Activated CD8-positive, alpha-beta memory T cell treated with anti-CD3 and anti-CD28 coated beads, Interleukin-2, amount 10 ng/mL, durations not matched to agents 7 days and 5 days (primary cell): ENCODE results near the gene HERC3. TPM values are rescaled to one million over a fixed set of nuclear protein-coding genes. Genes with fewer than 3 reads are reported as not detected.

Source experiments
- ATAC-seq: fragments of 150-1000 bp; cut with Tn5 transposase; one replicate; pipeline ENCODE4 v1.10.0; 2021; ENCODE audit warnings: moderate library complexity
- CTCF ChIA-PET: fragments of 350-600 bp; sonication (Branson Sonifier 250); formaldehyde crosslinking; loops from one replicate; lab custom pipeline; 2021; ENCODE audit warnings: antibody characterized with exemption; lab: Charles Lee
- DNase-seq: peaks from one replicate; pipeline ENCODE4 v3.0.0-alpha.2; 2020
- H3K27ac Mint-ChIP-seq: one replicate; pipeline ENCODE4 v1.8.0; 2021; ENCODE audit warnings: mild to moderate bottlenecking, mixed read lengths
- H3K27me3 Mint-ChIP-seq: one replicate; pipeline ENCODE4 v1.8.0; 2021; ENCODE audit warnings: mixed read lengths
- H3K36me3 Mint-ChIP-seq: one replicate; pipeline ENCODE4 v1.8.0; 2021; ENCODE audit warnings: mild to moderate bottlenecking, mixed read lengths
- H3K4me1 Mint-ChIP-seq: one replicate; pipeline ENCODE4 v1.8.0; 2021; ENCODE audit warnings: mixed read lengths
- H3K4me3 Mint-ChIP-seq: one replicate; pipeline ENCODE4 v1.8.0; 2021; ENCODE audit warnings: mild to moderate bottlenecking, moderate library complexity, mixed read lengths
- H3K9me3 Mint-ChIP-seq: one replicate; pipeline ENCODE4 v1.8.0; 2022; ENCODE audit warnings: low read depth, mixed read lengths
- total RNA-seq, 2 experiments: library from RNA; stranded (reverse); gene quantifications; one replicate each; pipeline ENCODE4 v1.2.3, GENCODE V29; 2021

HERC3 gene
- total RNA-seq, 2 experiments from 2014 or later = 21.3 to 24.9 TPM

- no peak for DNase-seq
- Mint-ChIP-seq H3K4me1 (no peaks in the 10 kb centered on the region), H3K27ac (no peak overlapping the region), H3K9me3 (peaks cover 13% of the 10 kb centered on the region), H3K36me3 (peaks cover 28% of the 10 kb centered on the region), H3K27me3 (no peaks in the 10 kb centered on the region), H3K4me3 (no peak overlapping the region)
- no peak for ATAC-seq
- CTCF ChIA-PET = no interaction called here
Observed at GRCh38 chr4:88720451-88721428, 128.5 kb downstream of the HERC3 start.

- DNase-seq (no peak), ATAC-seq (no peak)
- no peak overlapping the region for H3K27ac Mint-ChIP-seq
- no peaks in the 10 kb centered on the region for H3K27me3 Mint-ChIP-seq
- CTCF ChIA-PET = interaction anchor here (1.1 kb wide), 1 partner anchor 86 kb away, joined by 3 read pairs; no protein-coding TSS in a partner anchor
- H3K9me3 Mint-ChIP-seq = peaks cover 8% of the 10 kb centered on the region
- H3K36me3 Mint-ChIP-seq = peaks cover 14% of the 10 kb centered on the region
- no peak overlapping the region for H3K4me3 Mint-ChIP-seq
- no peaks in the 10 kb centered on the region for H3K4me1 Mint-ChIP-seq
Observed at GRCh38 chr4:88722276-88722780, 130.0 kb downstream of the HERC3 start.

GRCh38 chr4:88722828-88723227 is 130.5 kb downstream of the HERC3 start:
- CTCF ChIA-PET = interaction anchor here (1.1 kb wide), 1 partner anchor 86 kb away, joined by 3 read pairs; no protein-coding TSS in a partner anchor
- no peak overlapping the region for H3K4me3 Mint-ChIP-seq
- peaks cover 4% of the 10 kb centered on the region for H3K9me3 Mint-ChIP-seq
- H3K27me3 Mint-ChIP-seq = no peaks in the 10 kb centered on the region
- H3K4me1 Mint-ChIP-seq = no peaks in the 10 kb centered on the region
- no peak for ATAC-seq
- peaks cover 9% of the 10 kb centered on the region for H3K36me3 Mint-ChIP-seq
- no peak for DNase-seq
- H3K27ac Mint-ChIP-seq = no peak overlapping the region

- CTCF ChIA-PET = no interaction called here
- no peak overlapping the region for H3K4me3 Mint-ChIP-seq
Observed at GRCh38 chr4:88724406-88724805, 132.1 kb downstream of the HERC3 start.

GRCh38 chr4:88725143-88725542 is 132.9 kb downstream of the HERC3 start:
- Mint-ChIP-seq H3K27me3 (no peaks in the 10 kb centered on the region), H3K9me3 (no peaks in the 10 kb centered on the region), H3K4me3 (no peak overlapping the region), H3K27ac (no peak overlapping the region), H3K36me3 (peaks cover 2% of the 10 kb centered on the region), H3K4me1 (no peaks in the 10 kb centered on the region)
- ATAC-seq (no peak), DNase-seq (no peak)
- CTCF ChIA-PET = interaction anchor here (0.6 kb wide), 1 partner anchor 20 kb away, joined by 3 read pairs; no protein-coding TSS in a partner anchor

More at GRCh38 chr4:88724406-88724805, 132.1 kb downstream of the HERC3 start:
- no peak for DNase-seq
- Mint-ChIP-seq H3K9me3 (no peaks in the 10 kb centered on the region), H3K27me3 (no peaks in the 10 kb centered on the region), H3K27ac (no peak overlapping the region), H3K36me3 (peaks cover 2% of the 10 kb centered on the region), H3K4me1 (no peaks in the 10 kb centered on the region)
- ATAC-seq = no peak

- Mint-ChIP-seq H3K27ac (no peak overlapping the region), H3K4me1 (no peaks in the 10 kb centered on the region), H3K36me3 (peaks cover 3% of the 10 kb centered on the region), H3K4me3 (no peak overlapping the region), H3K9me3 (no peaks in the 10 kb centered on the region), H3K27me3 (no peaks in the 10 kb centered on the region)
- DNase-seq = no peak
- no peak for ATAC-seq
- CTCF ChIA-PET = no interaction called here
Observed at GRCh38 chr4:88725986-88726385, 133.7 kb downstream of the HERC3 start.

- H3K4me3 Mint-ChIP-seq = no peak overlapping the region
- H3K4me1 Mint-ChIP-seq = no peaks in the 10 kb centered on the region
- CTCF ChIA-PET = no interaction called here
- no peak for DNase-seq
- ATAC-seq = no peak
- H3K36me3 Mint-ChIP-seq = peaks cover 1% of the 10 kb centered on the region
- no peaks in the 10 kb centered on the region for H3K9me3 Mint-ChIP-seq
- no peak overlapping the region for H3K27ac Mint-ChIP-seq
- no peaks in the 10 kb centered on the region for H3K27me3 Mint-ChIP-seq
Observed at GRCh38 chr4:88728146-88728545, 135.9 kb downstream of the HERC3 start.

- Mint-ChIP-seq H3K36me3 (peaks cover 1% of the 10 kb centered on the region), H3K4me3 (no peak overlapping the region), H3K27ac (no peak overlapping the region), H3K9me3 (no peaks in the 10 kb centered on the region), H3K4me1 (no peaks in the 10 kb centered on the region), H3K27me3 (no peaks in the 10 kb centered on the region)
- CTCF ChIA-PET = no interaction called here
- ATAC-seq (no peak), DNase-seq (no peak)
Observed at GRCh38 chr4:88729146-88729760, 137.0 kb downstream of the HERC3 start.

- no peak overlapping the region for H3K27ac Mint-ChIP-seq
- H3K27me3 Mint-ChIP-seq = no peaks in the 10 kb centered on the region
- peaks cover 1% of the 10 kb centered on the region for H3K36me3 Mint-ChIP-seq
- no peak for ATAC-seq
- no peak for DNase-seq
- no peaks in the 10 kb centered on the region for H3K4me1 Mint-ChIP-seq
- H3K9me3 Mint-ChIP-seq = no peaks in the 10 kb centered on the region
- CTCF ChIA-PET = no interaction called here
- no peak overlapping the region for H3K4me3 Mint-ChIP-seq
Observed at GRCh38 chr4:88730811-88731210, 138.5 kb downstream of the HERC3 start.

- ATAC-seq (no peak), DNase-seq (no peak)
- no peaks in the 10 kb centered on the region for H3K27me3 Mint-ChIP-seq
- peaks cover 1% of the 10 kb centered on the region for H3K36me3 Mint-ChIP-seq
- no peaks in the 10 kb centered on the region for H3K9me3 Mint-ChIP-seq
- H3K4me1 Mint-ChIP-seq = no peaks in the 10 kb centered on the region
- CTCF ChIA-PET = no interaction called here
- H3K27ac Mint-ChIP-seq = no peak overlapping the region
- no peak overlapping the region for H3K4me3 Mint-ChIP-seq
Observed at GRCh38 chr4:88731381-88731780, 139.1 kb downstream of the HERC3 start.

- no peak for ATAC-seq
- H3K9me3 Mint-ChIP-seq = no peaks in the 10 kb centered on the region
- no peak overlapping the region for H3K27ac Mint-ChIP-seq
- no peak overlapping the region for H3K4me3 Mint-ChIP-seq
- CTCF ChIA-PET = no interaction called here
- no peak for DNase-seq
- H3K4me1 Mint-ChIP-seq = peaks cover 4% of the 10 kb centered on the region
- H3K27me3 Mint-ChIP-seq = no peaks in the 10 kb centered on the region
- peaks cover 1% of the 10 kb centered on the region for H3K36me3 Mint-ChIP-seq
Observed at GRCh38 chr4:88732714-88733368, 140.6 kb downstream of the HERC3 start.

- CTCF ChIA-PET = no interaction called here
- H3K36me3 Mint-ChIP-seq = peaks cover 1% of the 10 kb centered on the region
- H3K4me3 Mint-ChIP-seq = no peak overlapping the region
- no peaks in the 10 kb centered on the region for H3K9me3 Mint-ChIP-seq
- DNase-seq (no peak), ATAC-seq (no peak)
- H3K4me1 Mint-ChIP-seq = peaks cover 4% of the 10 kb centered on the region
- no peaks in the 10 kb centered on the region for H3K27me3 Mint-ChIP-seq
- H3K27ac Mint-ChIP-seq = no peak overlapping the region
Observed at GRCh38 chr4:88734403-88734949, 142.2 kb downstream of the HERC3 start.

GRCh38 chr4:88735564-88735963 is 143.3 kb downstream of the HERC3 start:
- no peak overlapping the region for H3K4me3 Mint-ChIP-seq
- H3K9me3 Mint-ChIP-seq = no peaks in the 10 kb centered on the region
- H3K4me1 Mint-ChIP-seq = peaks cover 4% of the 10 kb centered on the region
- DNase-seq (no peak), ATAC-seq (no peak)
- CTCF ChIA-PET = interaction anchor here (0.6 kb wide), 1 partner anchor 46 kb away, joined by 3 read pairs; no protein-coding TSS in a partner anchor
- no peak overlapping the region for H3K27ac Mint-ChIP-seq
- H3K27me3 Mint-ChIP-seq = no peaks in the 10 kb centered on the region
- H3K36me3 Mint-ChIP-seq = peaks cover 1% of the 10 kb centered on the region
